H9 (cell line): ENCODE results near the gene NOP16. TPM values are rescaled to one million over a fixed set of nuclear protein-coding genes. Genes with fewer than 3 reads are reported as not detected.

ENCODE experiments used
- DNase-seq: peaks from one replicate; pipeline ENCODE4 v3.0.0-alpha.2; 2017
- H2AFZ ChIP-seq: one replicate; pipeline ENCODE4 v1.6.1; 2013; ENCODE audit warnings: mild to moderate bottlenecking, low read length, control low read depth, moderate library complexity
- H2AK5ac ChIP-seq: 2 replicates; pipeline ENCODE4 v1.6.1; 2013; ENCODE audit warnings: low read length, control low read depth, mixed read lengths; ENCODE audit not compliant: insufficient read length
- H2BK120ac ChIP-seq: one replicate; pipeline ENCODE4 v1.6.1; 2013; ENCODE audit warnings: low read depth, mild to moderate bottlenecking, low read length, control low read depth, inconsistent platforms; ENCODE audit not compliant: poor library complexity, severe bottlenecking
- H2BK12ac ChIP-seq: 2 replicates; pipeline ENCODE4 v1.6.1; 2013; ENCODE audit warnings: low read length, control low read depth, mixed read lengths, low read depth; ENCODE audit not compliant: insufficient read length
- H2BK15ac ChIP-seq: 2 replicates; pipeline ENCODE4 v1.6.1; 2013; ENCODE audit warnings: low read depth, low read length, control low read depth
- H2BK20ac ChIP-seq: one replicate; pipeline ENCODE4 v1.6.1; 2013; ENCODE audit warnings: low read depth, mild to moderate bottlenecking, low read length, control low read depth, inconsistent platforms; ENCODE audit not compliant: poor library complexity, severe bottlenecking
- H2BK5ac ChIP-seq: 2 replicates; pipeline ENCODE4 v1.6.1; 2013; ENCODE audit warnings: low read length, control low read depth, mixed read lengths; ENCODE audit not compliant: insufficient read length
- H3K14ac ChIP-seq: 2 replicates; pipeline ENCODE4 v1.6.1; 2013; ENCODE audit warnings: low read length, control low read depth; ENCODE audit not compliant: insufficient read depth
- H3K18ac ChIP-seq: 2 replicates; pipeline ENCODE4 v1.6.1; 2013; ENCODE audit warnings: low read depth, mild to moderate bottlenecking, mixed read lengths, low read length, control low read depth; ENCODE audit not compliant: insufficient read length
- H3K23ac ChIP-seq: 2 replicates; pipeline ENCODE4 v1.6.1; 2013; ENCODE audit warnings: low read length, control low read depth, mixed read lengths, low read depth; ENCODE audit not compliant: insufficient read length
- H3K23me2 ChIP-seq: 2 replicates; pipeline ENCODE4 v1.6.1; 2013; ENCODE audit warnings: low read depth, mild to moderate bottlenecking, mixed read lengths, low read length, control low read depth; ENCODE audit not compliant: insufficient read length, poor library complexity, severe bottlenecking
- H3K27ac ChIP-seq: 2 replicates; pipeline ENCODE4 v1.5.1; 2013; ENCODE audit warnings: low read length, control low read depth, mixed read lengths, low read depth; ENCODE audit not compliant: insufficient read length
- H3K27me3 ChIP-seq: 2 replicates; pipeline ENCODE4 v1.6.1; 2013; ENCODE audit warnings: low read length, control low read depth, inconsistent platforms; ENCODE audit not compliant: insufficient read depth
- H3K4ac ChIP-seq: 2 replicates; pipeline ENCODE4 v1.6.1; 2013; ENCODE audit warnings: low read depth, mild to moderate bottlenecking, control low read depth, inconsistent platforms, low read length, moderate library complexity
- H3K4me1 ChIP-seq: 2 replicates; pipeline ENCODE4 v1.6.1; 2013; ENCODE audit warnings: low read length, control low read depth, inconsistent platforms; ENCODE audit not compliant: insufficient read depth
- H3K4me2 ChIP-seq: 2 replicates; pipeline ENCODE4 v1.6.1; 2013; ENCODE audit warnings: low read length, control low read depth, mixed read lengths; ENCODE audit not compliant: insufficient read length, insufficient read depth
- H3K56ac ChIP-seq: 2 replicates; pipeline ENCODE4 v1.6.1; 2013; ENCODE audit warnings: low read depth, mild to moderate bottlenecking, mixed read lengths, low read length, control low read depth; ENCODE audit not compliant: insufficient read length
- H3K79me1 ChIP-seq: 2 replicates; pipeline ENCODE4 v1.6.1; 2013; ENCODE audit warnings: low read depth, mild to moderate bottlenecking, moderate library complexity, low read length, control low read depth, inconsistent platforms; ENCODE audit not compliant: insufficient read depth, poor library complexity, severe bottlenecking
- H3K79me2 ChIP-seq: 2 replicates; pipeline ENCODE4 v1.6.1; 2013; ENCODE audit warnings: low read length, control low read depth, inconsistent platforms; ENCODE audit not compliant: insufficient read depth
- H3K9ac ChIP-seq: 2 replicates; pipeline ENCODE4 v1.6.1; 2013; ENCODE audit warnings: low read length, control low read depth, mixed read lengths; ENCODE audit not compliant: insufficient read length; ENCODE audit errors: extremely low read depth
- H3K9me3 ChIP-seq: one replicate; pipeline ENCODE4 v1.6.1; 2013; ENCODE audit warnings: low read depth, low read length, inconsistent platforms; ENCODE audit not compliant: control insufficient read depth
- H3T11ph ChIP-seq: one replicate; pipeline ENCODE4 v1.6.1; 2013; ENCODE audit warnings: mild to moderate bottlenecking, low read length, control low read depth, inconsistent platforms
- H4K20me1 ChIP-seq: one replicate; pipeline ENCODE4 v1.6.1; 2013; ENCODE audit not compliant: control insufficient read depth, insufficient read length, insufficient read depth
- H4K5ac ChIP-seq: 2 replicates; pipeline ENCODE4 v1.6.1; 2013; ENCODE audit warnings: low read depth, mild to moderate bottlenecking, mixed read lengths, low read length, control low read depth; ENCODE audit not compliant: insufficient read length
- H4K8ac ChIP-seq: replicated peaks from 2 replicates; pipeline ENCODE4 v1.6.1; 2013; ENCODE audit warnings: low read length, control low read depth, mixed read lengths, low read depth; ENCODE audit not compliant: insufficient read length
- H4K91ac ChIP-seq: 2 replicates; pipeline ENCODE4 v1.6.1; 2013; ENCODE audit warnings: low read depth, mild to moderate bottlenecking, moderate library complexity, mixed read lengths, low read length, control low read depth; ENCODE audit not compliant: insufficient read length
- H3K27ac Mint-ChIP-seq, 3 experiments: 2 replicates in 2 of 3; 3 replicates in 1 of 3; pipeline ENCODE4 v1.8.0; 2020 to 2021; ENCODE audit warnings: mixed read lengths in 3 of 3, mild to moderate bottlenecking in 1 of 3, moderate library complexity in 1 of 3
- H3K27me3 Mint-ChIP-seq: 2 replicates; pipeline ENCODE4 v1.8.0; 2021; ENCODE audit warnings: low read depth, mild to moderate bottlenecking, moderate library complexity, mixed read lengths
- H3K36me3 Mint-ChIP-seq, 3 experiments: 2 replicates in 2 of 3; 3 replicates in 1 of 3; pipeline ENCODE4 v1.8.0; 2020 to 2021; ENCODE audit warnings: low read depth in 3 of 3, mixed read lengths in 3 of 3; ENCODE audit not compliant: insufficient read depth in 1 of 3
- H3K4me1 Mint-ChIP-seq, 2 experiments: 2 replicates each; pipeline ENCODE4 v1.8.0; 2020; ENCODE audit warnings: mixed read lengths in 2 of 2
- H3K4me3 Mint-ChIP-seq, 2 experiments: 2 replicates in 1 of 2; 3 replicates in 1 of 2; pipeline ENCODE4 v1.8.0; 2020 to 2021; ENCODE audit warnings: mild to moderate bottlenecking in 2 of 2, mixed read lengths in 2 of 2, moderate library complexity in 1 of 2
- H3K9me3 Mint-ChIP-seq, 2 experiments: 2 replicates in 1 of 2; 3 replicates in 1 of 2; pipeline ENCODE4 v1.8.0; 2020; ENCODE audit warnings: mild to moderate bottlenecking in 2 of 2, mixed read lengths in 2 of 2, moderate library complexity in 1 of 2
- CTCF ChIP-seq: fragments of 200-600 bp; sonication (generic); conservative IDR thresholded peaks from 3 replicates; pipeline ENCODE4 v1.8.0; 2021; ENCODE audit warnings: antibody characterized with exemption, mild to moderate bottlenecking
- WGBS: extraction: QIAGEN DNeasy Blood & Tissue Kit; methylation state at CpG from one replicate; pipeline ENCODE4 v1.1.7; 2013; ENCODE audit warnings: missing lambda C conversion rate, low lambda C conversion rate, mixed read lengths; ENCODE audit not compliant: insufficient read length; ENCODE audit errors: extremely low coverage; 5-methylcytosine and 5-hydroxymethylcytosine counted together
- total RNA-seq: library from RNA; stranded (reverse); gene quantifications from 2 replicates; pipeline ENCODE4 v1.2.1, GENCODE V29; 2021

The NOP16 gene
- total RNA-seq, 1 experiment from 2014 or later = 114 TPM

DNA sequence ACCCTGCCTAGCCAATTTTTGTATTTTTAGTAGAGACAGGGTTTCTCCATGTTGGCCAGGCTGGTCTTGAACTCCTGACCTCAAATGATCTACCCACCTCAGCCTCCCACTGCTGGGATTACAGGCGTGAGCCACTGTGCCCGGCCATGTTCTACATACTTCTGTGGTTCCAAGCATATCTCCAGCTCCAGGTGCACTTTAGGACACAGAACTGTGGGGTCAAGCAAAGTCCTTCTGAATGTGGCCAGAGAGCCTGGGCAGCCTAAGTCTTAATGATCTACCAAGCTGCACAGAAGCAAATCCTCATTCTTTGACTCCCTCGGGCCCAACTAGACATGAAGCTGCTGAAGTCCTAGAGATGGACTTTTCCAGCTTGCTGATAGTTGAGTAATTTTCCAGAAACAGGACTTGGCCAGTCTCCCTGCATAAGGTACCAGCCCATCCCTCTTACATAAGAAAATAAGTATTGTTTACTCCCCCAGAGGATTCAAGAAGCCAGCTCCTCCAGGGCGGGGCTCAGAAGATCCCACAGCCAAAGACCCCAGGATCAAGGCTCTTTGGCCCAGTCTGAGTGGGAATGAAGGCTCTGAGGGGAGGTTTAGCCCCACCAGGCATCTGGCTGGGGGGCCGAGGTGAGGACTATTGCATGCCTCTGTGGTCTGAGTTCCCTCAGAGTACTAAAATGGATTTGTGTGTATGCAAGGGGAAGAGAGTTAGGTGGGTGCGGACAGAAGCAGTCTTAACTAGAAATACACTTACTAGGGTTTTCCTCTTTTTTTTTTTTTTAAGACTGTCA lies 19.3 kb upstream of the NOP16 start:
- Histone ChIP-seq H4K20me1 (no peaks in the 10 kb centered on the region), H3K4ac (no peak overlapping the region), H2BK20ac (no peak overlapping the region), H4K91ac (no peak overlapping the region), H3K27ac (no peak overlapping the region), H3T11ph (no peak overlapping the region), H3K56ac (no peak overlapping the region), H2AFZ (no peak overlapping the region), H3K27me3 (no peaks in the 10 kb centered on the region), H3K79me2 (no peaks in the 10 kb centered on the region), H3K18ac (no peak overlapping the region), H3K14ac (no peak overlapping the region), H2BK12ac (no peak overlapping the region), H3K9ac (no peak overlapping the region), H3K4me2 (no peak overlapping the region), H4K8ac (no peak overlapping the region), H3K9me3 (no peaks in the 10 kb centered on the region), H2BK120ac (no peak overlapping the region), H2BK15ac (no peak overlapping the region), H3K23me2 (no peaks in the 10 kb centered on the region), H4K5ac (no peak overlapping the region), H3K4me1 (no peaks in the 10 kb centered on the region), H2AK5ac (no peak overlapping the region), H2BK5ac (no peak overlapping the region), H3K23ac (no peak overlapping the region), H3K79me1 (no peaks in the 10 kb centered on the region)
- Mint-ChIP-seq H3K4me1 (peaks cover 7 to 8% of the 10 kb centered on the region in 2 experiments; a peak in 2 of 4 replicates), H3K27ac (no peak overlapping the region; a peak in 1 of 7 replicates), H3K4me3 (no peak overlapping the region), H3K36me3 (peaks cover 0 to 11% (median 5%) of the 10 kb centered on the region in 3 experiments; a peak in 3 of 7 replicates), H3K27me3 (no peaks in the 10 kb centered on the region), H3K9me3 (no peaks in the 10 kb centered on the region)
- no CpG with 5 or more reads among the region's 6 CpGs for WGBS
- TF ChIP-seq CTCF = no peak
- no peak for DNase-seq
